ENCODE results near the gene DCAF12.

DNA sequence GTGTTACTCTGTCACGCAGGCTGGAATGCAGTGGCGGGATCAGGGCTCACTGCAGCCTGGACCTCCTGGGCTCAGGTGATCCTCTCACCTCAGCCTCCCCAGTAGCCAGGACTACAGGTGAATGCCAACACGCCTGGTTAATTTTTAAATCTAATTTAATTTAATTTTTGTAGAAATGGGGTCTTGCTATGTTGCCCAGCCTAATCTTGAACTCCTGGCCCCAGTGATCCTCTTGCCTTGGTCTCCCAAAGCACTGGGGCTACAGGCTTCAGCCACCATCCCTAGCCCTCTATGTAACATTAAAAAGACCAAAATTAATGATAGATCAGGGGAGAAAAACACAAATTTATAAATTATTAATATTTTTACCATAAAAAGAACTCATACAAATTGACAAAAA, 66.5 kb downstream of the DCAF12 start:
- TF ChIP-seq, protein P1, sequence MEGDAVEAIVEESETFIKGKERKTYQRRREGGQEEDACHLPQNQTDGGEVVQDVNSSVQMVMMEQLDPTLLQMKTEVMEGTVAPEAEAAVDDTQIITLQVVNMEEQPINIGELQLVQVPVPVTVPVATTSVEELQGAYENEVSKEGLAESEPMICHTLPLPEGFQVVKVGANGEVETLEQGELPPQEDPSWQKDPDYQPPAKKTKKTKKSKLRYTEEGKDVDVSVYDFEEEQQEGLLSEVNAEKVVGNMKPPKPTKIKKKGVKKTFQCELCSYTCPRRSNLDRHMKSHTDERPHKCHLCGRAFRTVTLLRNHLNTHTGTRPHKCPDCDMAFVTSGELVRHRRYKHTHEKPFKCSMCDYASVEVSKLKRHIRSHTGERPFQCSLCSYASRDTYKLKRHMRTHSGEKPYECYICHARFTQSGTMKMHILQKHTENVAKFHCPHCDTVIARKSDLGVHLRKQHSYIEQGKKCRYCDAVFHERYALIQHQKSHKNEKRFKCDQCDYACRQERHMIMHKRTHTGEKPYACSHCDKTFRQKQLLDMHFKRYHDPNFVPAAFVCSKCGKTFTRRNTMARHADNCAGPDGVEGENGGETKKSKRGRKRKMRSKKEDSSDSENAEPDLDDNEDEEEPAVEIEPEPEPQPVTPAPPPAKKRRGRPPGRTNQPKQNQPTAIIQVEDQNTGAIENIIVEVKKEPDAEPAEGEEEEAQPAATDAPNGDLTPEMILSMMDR (IDR thresholded peaks at IDR 0.05): no peak
- no peak for TF ChIP-seq EZH2 (IDR thresholded peaks at IDR 0.05; ENCODE audit: borderline replicate concordance, insufficient read depth, low read depth, low read length, poor library complexity, severe bottlenecking)
